NCI-H2107 treated with DMSO at 0.1 percent for 48 hours (cell line): Measurements from ENCODE around the gene ANXA6.
"Not testable (repeated sequence)": the region's sequence is repeated elsewhere in the genome, so short reads cannot be mapped to it uniquely, and the experiment has no call there.

Experiments used
- DNase-seq: peaks from one replicate; lab custom pipeline; 2025; ENCODE audit not compliant: unreplicated experiment; lab: John Stamatoyannopoulos, UW

The ANXA6 gene

GRCh38 chr5:151181818-151182523 is 24.4 kb upstream of the ANXA6 start:
- no peak for DNase-seq

DNA sequence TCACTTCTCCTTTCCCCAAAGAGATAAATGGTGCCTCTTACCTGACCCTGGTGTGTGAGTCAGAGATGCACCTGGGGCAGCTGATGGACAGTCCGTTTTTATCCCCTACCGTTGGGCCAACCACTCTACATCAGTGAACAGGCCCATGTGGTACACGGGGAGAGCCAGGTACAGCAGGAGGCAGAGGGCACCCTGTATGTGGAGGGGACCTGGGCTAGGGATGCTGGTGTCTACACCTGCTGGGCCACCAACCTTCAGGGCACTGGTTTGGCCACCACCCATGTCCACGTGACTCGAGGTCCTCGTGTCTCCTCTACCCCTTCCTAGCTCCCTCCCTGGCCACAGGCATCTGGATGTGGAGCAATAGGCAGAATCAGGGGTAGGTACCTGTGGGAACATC is 22.7 kb upstream of the ANXA6 start:
- no peak for DNase-seq

GRCh38 chr5:151179489-151179840 is 21.9 kb upstream of the ANXA6 start:
- no peak for DNase-seq

DNA sequence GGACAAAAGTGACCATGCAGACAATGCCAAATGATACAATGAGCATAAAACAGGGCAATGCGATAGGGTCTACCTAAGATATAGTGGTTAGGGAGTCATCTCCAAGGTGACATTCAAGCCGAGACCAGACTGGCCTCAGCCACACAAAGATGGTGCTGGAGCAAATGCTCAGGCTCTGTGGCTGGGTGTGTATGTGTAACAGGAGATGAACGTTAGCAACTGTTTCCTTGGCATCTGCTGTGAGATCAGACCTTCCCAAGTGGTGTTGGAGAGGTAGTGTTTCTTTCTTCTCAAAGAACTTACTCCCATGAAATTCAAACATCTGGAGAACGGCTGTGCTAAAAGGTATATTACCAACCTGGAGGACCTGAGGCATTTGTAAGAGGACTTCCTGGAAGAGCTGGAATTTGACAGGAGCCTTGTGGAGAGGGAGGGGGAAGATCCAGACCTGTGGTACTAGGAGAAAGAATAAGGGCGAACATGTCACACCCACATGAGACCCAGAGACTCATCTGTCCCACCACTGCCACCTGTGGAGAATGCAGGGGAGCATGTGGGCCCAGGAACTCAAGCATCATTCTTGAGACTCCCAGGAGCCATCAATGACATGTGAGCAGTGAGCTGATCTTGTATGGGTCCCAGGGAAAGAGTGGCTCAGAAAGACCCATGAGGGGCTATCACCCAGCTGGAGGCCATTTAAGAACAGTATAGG is 21.4 kb upstream of the ANXA6 start:
- no peak for DNase-seq

DNA sequence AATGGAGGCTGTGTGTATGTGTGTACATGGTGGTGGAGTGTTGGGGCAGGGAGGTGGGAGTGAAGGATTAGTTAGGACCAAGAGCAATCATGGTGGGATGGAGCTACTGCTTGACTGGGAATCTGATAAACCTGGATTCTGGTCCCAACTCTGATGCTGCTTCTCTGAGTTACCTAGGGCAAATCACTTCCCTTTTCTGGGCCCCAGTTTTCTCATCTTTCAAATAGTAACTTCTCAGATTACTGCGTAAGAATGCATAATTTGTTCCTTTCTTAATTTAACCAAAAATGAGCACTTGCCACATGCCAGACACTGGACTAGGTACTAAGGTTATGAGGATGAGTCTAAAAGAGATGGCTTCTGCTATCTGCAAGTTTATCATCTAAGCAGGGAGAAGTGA is 20.8 kb upstream of the ANXA6 start:
- no peak for DNase-seq

DNA sequence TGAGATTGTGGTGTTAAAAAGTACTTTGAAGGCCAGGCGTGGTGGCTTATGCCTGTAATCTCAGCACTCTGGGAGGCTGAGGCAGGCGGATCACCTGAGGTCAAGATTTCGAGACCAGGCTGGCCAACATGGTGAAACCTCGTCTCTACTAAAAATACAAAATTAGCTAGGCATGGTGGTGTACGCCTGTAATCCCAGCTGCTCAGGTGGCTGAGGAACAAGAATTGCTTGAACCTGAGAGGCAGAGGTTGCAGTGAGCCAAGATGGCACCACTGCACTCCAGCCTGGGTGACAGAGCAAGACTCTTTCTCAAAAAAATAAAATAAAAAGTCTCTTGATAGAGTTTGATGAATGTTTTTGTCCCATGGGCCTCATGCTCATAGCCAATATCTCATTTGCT is 18.7 kb upstream of the ANXA6 start:
- not testable (repeated sequence) for DNase-seq

DNA sequence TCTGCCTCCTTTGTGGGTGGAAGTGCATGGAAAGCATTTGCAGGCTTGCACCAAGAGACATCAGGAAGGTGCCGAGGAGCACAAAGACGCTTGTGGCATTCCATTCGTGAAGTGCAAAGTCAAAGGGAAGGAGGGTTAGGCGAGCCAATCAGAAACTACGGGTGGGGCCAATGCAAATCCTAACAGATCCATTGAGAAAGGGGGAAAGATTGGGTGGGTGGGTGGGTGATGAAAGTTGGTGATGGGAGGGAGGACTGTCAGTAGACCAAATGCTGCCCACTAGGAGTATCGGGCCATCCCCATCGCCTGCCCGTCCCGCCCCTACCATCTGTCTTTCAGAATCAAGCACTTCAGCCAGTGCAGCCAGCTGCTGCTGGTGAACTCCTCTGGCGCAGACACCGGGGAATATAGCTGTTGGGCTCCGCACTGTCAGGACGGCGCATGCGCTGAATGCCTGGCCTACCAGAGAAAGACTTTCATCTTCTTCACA is 17.1 kb upstream of the ANXA6 start:
- DNase-seq, result no peak

DNA sequence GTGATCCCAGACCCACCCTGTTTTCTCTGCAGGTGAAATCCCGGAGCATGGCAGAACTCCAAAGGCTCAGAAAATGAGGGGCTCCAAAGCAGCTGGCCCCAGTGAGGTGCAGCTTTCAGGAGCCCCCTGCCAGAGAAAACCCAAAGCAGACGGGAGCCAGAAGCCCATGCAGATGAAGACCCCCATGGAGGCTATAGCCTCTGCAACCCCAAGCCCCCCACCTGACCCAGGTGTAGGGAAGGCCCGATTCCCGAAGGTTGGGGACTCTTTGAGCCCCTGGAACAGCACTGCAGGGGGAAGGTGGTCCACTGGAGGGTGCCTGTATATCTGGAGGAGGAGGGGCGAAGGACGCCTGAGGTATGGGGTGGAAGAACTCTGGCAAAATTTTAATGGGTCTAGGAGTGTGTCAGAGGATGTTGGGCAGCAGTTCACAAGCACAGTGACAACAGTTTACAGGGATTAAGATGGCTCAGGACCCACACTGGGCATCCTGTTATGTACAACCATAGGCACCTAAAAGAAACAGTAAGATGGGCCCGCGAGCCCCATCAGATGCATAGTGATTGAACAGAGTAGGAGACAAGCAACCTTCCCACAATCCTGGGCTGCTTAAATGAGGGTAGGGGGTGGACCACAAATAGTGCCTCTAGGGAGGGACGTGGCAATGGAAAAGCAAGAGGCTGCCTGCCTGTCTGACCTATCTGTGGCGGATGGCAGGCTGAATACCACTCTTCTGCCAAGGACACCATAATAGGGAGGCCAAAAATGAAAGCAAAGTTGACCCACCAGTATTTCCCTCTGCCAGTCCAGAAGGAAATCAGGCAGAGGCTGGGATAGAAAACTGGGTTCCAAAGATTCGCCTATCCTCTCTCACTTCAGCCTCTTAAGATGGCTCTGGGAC is 16.4 kb upstream of the ANXA6 start:
- DNase-seq, result no peak

DNA sequence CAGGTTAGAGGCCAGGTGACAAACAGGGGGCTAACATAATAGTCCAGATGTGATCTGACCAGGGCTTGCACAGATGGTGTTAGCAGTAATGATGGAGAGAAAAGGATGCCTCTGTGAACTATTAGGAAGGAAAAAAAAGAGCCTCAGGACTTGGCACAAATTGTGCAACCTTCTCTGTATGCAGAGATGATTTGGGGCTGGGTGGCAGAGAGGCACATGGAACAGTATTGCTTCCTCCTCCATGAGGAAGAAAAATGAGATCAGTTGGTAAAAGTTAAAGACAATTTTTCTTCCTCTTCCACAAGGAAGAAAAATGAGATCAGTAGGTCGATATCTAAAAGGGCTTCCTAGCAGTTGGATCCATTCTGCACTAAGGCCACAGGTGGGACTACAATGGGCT is 13.9 kb upstream of the ANXA6 start:
- DNase-seq, result no peak

GRCh38 chr5:151168602-151169344 is 11.2 kb upstream of the ANXA6 start:
- DNase-seq, result no peak

DNA sequence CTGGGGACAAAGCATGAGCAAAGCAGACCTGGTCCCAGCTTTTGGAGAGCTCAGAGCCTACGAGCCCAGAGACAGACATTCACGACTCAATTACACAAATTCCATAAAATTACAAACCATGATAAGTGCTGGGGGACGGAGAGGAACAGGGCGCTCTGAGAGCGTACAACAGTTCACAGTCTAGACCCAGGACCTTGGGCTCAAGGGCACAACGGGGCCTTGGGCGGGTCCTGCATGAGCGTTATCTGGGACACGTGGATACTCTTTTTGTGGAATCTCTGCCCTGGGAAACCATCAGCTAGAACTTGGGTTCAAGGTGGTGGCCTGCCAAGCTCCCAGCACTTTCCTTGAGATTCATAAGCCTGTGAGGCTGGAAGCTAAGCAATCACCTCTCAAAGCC is 9.4 kb upstream of the ANXA6 start:
- no peak for DNase-seq

DNA sequence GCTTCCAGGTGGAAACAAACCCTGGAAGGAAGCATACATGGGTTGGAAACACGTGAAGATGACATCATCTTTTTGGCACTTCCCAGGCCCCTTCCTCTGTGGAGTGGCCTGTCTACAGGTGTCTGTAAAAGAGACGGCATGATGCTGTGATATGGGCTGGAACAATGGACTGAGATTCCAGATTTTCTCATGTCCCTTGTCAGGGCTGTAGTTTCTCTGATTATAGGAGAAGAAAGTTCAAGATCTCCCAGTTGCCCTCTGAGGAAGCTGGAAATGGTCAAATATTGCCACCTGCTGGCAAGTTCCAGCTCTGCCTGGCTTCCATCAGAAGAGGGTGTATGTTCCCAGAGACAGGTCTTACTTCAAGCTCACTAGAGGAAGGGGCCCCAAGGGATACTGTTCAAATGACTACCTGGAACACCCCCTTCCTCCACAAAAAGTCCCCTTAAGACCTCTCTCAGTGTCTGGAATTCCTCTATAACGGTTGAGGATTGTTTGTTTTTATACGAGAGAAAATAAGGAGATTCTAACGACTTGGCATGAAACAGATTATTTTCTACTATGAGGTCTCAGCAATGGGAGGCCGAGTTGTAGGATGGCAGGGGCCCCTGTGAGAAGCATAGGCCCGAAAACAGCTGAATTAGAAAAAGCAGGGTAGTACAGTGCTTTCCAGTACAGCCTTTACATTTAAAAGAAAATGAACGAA is 7.3 kb upstream of the ANXA6 start:
- peak; percentile 56 for DNase-seq

DNA sequence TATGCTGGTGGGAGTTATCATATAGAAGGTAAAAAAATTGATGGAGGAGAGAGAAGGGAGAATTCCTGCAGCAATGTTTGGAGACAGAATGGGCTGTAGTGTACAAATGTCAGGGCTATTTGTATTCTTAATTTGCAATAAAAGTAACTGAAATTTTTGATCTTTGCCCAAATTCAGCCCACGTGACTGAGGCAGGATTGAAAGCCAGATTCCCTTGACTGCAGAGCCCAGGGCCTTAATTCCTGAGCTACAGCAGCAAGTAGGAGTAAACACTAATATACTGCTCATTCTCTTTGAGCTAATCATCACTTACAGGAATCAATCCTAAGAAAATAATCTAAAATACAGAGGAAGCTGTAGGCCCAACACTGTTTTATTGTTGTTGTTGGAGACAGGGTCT is 5.2 kb upstream of the ANXA6 start:
- no peak for DNase-seq

DNA sequence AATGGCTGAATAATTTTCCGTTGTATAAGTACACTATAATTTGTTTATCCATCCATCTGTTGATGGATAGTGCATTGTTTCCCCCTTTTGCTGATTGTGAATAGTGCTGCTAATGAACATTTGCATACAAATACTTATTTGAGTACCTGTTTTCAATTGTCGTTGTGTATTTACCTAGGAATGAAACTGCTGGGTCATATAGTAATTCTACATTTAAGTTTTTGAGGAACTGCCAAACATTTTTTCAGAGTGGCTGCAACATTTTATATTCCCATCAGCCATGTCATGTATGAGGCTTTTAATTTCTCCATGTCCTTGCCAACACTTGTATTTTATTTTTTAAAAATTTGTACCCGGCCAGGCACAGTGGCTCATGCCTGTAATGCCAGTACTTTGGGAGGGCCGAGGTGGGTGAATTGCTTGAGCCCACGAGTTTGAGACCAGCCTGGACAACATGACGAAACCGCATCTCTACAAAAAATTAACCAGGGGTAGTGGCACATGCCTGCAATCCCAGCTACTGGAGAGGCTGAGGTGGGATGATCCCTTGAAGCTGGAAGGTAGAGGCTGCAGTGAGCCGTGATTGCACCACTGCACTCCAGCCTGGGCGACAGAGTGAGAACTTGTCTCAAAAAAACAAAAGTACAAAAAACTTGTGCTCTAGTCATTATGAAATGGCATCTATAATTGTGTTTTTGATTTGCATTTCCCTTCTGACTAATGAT is 2.2 kb upstream of the ANXA6 start:
- no peak for DNase-seq

DNA sequence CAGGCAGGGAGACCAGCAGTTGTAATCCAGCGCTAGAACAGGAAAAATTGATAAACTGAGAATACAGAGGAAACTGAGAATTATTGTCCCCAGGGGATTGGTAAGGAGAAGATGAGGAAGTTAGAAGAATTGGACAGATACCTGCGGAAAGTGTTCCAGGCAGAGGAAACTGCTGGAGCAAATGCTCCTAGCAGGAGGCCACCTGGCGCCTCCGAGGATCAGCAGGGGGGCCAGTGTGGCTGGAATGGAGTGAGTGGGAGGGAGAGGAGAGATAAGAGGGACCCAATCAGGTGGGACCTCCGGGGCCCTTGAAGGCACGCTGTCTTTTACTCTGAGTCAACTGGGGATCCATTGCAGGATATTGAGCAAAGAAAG is 695 bp upstream of the ANXA6 start:
- DNase-seq, result no peak

DNA sequence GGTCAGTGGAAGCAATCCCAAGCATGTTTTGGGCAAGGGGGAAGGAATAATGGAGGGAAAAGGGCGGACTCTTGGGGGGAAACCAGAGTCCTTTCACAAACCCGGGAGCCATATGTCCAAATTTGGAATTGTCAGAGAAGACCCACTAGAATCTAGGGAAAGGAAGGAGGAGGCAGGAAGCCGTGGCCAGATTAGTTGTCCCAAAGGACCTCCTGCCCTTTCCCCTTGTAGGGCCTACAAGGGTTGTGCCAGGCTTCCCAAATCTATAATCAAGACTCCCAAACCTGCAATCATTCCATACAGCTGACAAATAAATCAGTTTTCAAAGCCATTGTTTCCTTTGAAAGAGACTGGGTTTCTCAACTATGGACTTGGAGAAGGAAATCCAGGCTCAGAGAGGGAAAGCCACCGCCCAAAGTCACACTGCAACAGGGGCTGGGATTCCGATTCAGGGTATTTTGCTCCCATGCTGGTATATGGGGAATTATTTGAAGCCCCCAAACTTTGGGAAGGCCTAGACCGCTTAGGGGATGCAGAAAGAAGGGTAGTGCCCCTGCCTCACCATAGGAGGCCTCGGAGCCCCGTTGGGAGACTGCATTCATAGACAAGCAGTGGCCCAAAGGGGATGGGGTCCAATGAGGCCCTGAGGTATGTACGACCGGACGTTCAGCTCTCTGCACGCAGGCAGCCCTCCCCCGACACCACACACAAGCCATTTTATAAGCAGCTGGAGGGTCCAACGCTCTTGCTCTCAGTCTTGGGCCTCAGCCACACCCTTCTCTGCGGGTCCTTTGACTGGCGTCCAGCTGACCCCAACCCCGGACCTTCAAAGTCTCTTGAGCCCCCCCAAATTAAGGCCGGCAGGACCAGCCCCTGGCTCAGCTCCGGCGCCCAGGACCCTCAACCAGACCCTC is 815 bp downstream of the ANXA6 start:
- DNase-seq, result no peak

GRCh38 chr5:151155775-151156506 is 1.6 kb downstream of the ANXA6 start:
- no peak for DNase-seq
